OCI-LY7 (cell line): ENCODE data around the gene ALX1.

Experiments
- EZH2phosphoT487 ChIP-seq: fragments of 200-600 bp; sonication (generic); IDR thresholded peaks from 2 replicates; pipeline ENCODE4 v1.6.1; 2018; ENCODE audit warnings: low read depth, borderline replicate concordance, mild to moderate bottlenecking, mixed run types, antibody characterized with exemption, low read length, moderate library complexity, mixed read lengths
- TF ChIP-seq, protein P1 (sequence below): fragments of 200-600 bp; sonication (generic); conservative IDR thresholded peaks from 2 replicates; pipeline ENCODE4 v1.5.1; 2014; ENCODE audit warnings: mild to moderate bottlenecking, antibody characterized with exemption, low read length, moderate library complexity, mixed read lengths

DNA sequence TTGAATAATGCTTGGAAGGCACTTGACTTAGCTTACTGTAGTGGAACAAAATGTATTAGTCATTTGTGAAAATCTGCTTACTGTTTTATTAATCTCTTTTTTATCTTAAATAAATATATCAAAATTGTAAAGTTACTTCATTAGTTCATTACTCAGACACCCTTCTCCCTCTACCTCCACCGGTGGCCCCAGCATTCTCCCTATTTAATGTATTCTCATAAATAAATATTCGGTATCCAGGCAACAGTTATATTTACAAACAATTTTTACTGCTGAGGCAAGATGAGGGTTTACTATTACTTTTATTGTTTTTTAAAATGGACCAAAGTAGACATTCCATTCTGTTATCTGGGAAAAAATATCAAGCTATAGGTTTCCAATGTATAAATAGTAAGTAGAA is 19.6 kb upstream of the ALX1 start:
- TF ChIP-seq, protein P1, sequence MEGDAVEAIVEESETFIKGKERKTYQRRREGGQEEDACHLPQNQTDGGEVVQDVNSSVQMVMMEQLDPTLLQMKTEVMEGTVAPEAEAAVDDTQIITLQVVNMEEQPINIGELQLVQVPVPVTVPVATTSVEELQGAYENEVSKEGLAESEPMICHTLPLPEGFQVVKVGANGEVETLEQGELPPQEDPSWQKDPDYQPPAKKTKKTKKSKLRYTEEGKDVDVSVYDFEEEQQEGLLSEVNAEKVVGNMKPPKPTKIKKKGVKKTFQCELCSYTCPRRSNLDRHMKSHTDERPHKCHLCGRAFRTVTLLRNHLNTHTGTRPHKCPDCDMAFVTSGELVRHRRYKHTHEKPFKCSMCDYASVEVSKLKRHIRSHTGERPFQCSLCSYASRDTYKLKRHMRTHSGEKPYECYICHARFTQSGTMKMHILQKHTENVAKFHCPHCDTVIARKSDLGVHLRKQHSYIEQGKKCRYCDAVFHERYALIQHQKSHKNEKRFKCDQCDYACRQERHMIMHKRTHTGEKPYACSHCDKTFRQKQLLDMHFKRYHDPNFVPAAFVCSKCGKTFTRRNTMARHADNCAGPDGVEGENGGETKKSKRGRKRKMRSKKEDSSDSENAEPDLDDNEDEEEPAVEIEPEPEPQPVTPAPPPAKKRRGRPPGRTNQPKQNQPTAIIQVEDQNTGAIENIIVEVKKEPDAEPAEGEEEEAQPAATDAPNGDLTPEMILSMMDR, result no peak
- TF ChIP-seq EZH2phosphoT487, result no peak
